WTC11 (cell line): ENCODE data around the gene EBP. TPM values are rescaled to one million over a fixed set of nuclear protein-coding genes. Genes with fewer than 3 reads are reported as not detected.

Experiments used
- ATAC-seq: fragments of 200-7000 bp; cut with Tn5 transposase; 2 replicates; pipeline ENCODE4 v1.10.0; 2021; ENCODE audit warnings: mild to moderate bottlenecking, moderate library complexity
- CTCF ChIA-PET: fragments of 300-600 bp; sonication (Branson Sonifier 250); formaldehyde crosslinking; loops from one replicate; lab custom pipeline; 2021; ENCODE audit warnings: antibody characterized with exemption; lab: Charles Lee
- POLR2A ChIA-PET: fragments of 350-600 bp; sonication (Branson Sonifier 250); formaldehyde crosslinking; loops from one replicate; lab custom pipeline; 2021; ENCODE audit warnings: antibody characterized with exemption; lab: Charles Lee
- DNase-seq: peaks from one replicate; pipeline ENCODE4 v3.0.0; 2021; ENCODE audit warnings: low spot score
- H3K27ac Mint-ChIP-seq: 2 replicates; pipeline ENCODE4 v1.8.0; 2021; ENCODE audit warnings: mixed read lengths
- H3K27me3 Mint-ChIP-seq: 2 replicates; pipeline ENCODE4 v1.8.0; 2021; ENCODE audit warnings: low read depth, mild to moderate bottlenecking, moderate library complexity, mixed read lengths
- H3K36me3 Mint-ChIP-seq: 2 replicates; pipeline ENCODE4 v1.8.0; 2021; ENCODE audit warnings: mixed read lengths
- H3K4me1 Mint-ChIP-seq: 2 replicates; pipeline ENCODE4 v1.8.0; 2022; ENCODE audit warnings: mixed read lengths
- H3K4me3 Mint-ChIP-seq: 2 replicates; pipeline ENCODE4 v1.8.0; 2021; ENCODE audit warnings: mild to moderate bottlenecking, moderate library complexity, mixed read lengths
- H3K9me3 Mint-ChIP-seq: 2 replicates; pipeline ENCODE4 v1.8.0; 2021; ENCODE audit warnings: mixed read lengths
- ATF2 ChIP-seq: sonication (generic); formaldehyde crosslinking; IDR thresholded peaks from 2 replicates; pipeline ENCODE4 v1.8.1; 2022; ENCODE audit warnings: low read depth, missing genetic modification reagents, borderline replicate concordance
- CREB1 ChIP-seq: sonication (generic); formaldehyde crosslinking; IDR thresholded peaks from 2 replicates; pipeline ENCODE4 v1.8.0; 2023; ENCODE audit warnings: mild to moderate bottlenecking, missing genetic modification reagents
- EMX1 ChIP-seq: fragments of 250-450 bp; sonication (Bioruptor Pico); IDR thresholded peaks from 2 replicates; pipeline ENCODE4 v1.8.0; 2021; ENCODE audit warnings: mild to moderate bottlenecking
- FOXJ3 ChIP-seq: sonication (generic); formaldehyde crosslinking; IDR thresholded peaks from 2 replicates; pipeline ENCODE4 v1.9.0; 2021; ENCODE audit warnings: missing genetic modification reagents, mild to moderate bottlenecking, borderline replicate concordance
- FOXP1 ChIP-seq: sonication (generic); formaldehyde crosslinking; IDR thresholded peaks from 2 replicates; pipeline ENCODE4 v1.8.0; 2022; ENCODE audit warnings: missing genetic modification reagents, mild to moderate bottlenecking, moderate library complexity, borderline replicate concordance
- GTF2I ChIP-seq: fragments of 250-450 bp; sonication (Bioruptor Pico); conservative IDR thresholded peaks from 2 replicates; pipeline ENCODE4 v1.4.0; 2021; ENCODE audit warnings: mild to moderate bottlenecking
- IRF1 ChIP-seq: sonication (generic); formaldehyde crosslinking; IDR thresholded peaks from 2 replicates; pipeline ENCODE4 v1.8.0; 2023; ENCODE audit warnings: missing genetic modification reagents
- JAZF1 ChIP-seq: fragments of 250-450 bp; sonication (Bioruptor Pico); IDR thresholded peaks from 2 replicates; pipeline ENCODE4 v1.9.0; 2021; ENCODE audit warnings: moderate library complexity, mild to moderate bottlenecking, inconsistent platforms
- NFATC4 ChIP-seq: fragments of 250-450 bp; sonication (Bioruptor Pico); IDR thresholded peaks from 2 replicates; pipeline ENCODE4 v1.9.0; 2021; ENCODE audit warnings: mild to moderate bottlenecking
- RORB ChIP-seq: fragments of 250-450 bp; sonication (Bioruptor Pico); IDR thresholded peaks from 2 replicates; pipeline ENCODE4 v1.9.0; 2021; ENCODE audit warnings: mild to moderate bottlenecking
- SMAD3 ChIP-seq: sonication (generic); formaldehyde crosslinking; IDR thresholded peaks from 2 replicates; pipeline ENCODE4 v1.8.0; 2022; ENCODE audit warnings: missing genetic modification reagents, mild to moderate bottlenecking, borderline replicate concordance
- SP1 ChIP-seq: sonication (generic); formaldehyde crosslinking; conservative IDR thresholded peaks from 2 replicates; pipeline ENCODE4 v1.8.1; 2022; ENCODE audit warnings: missing genetic modification reagents
- TP53 ChIP-seq: sonication (generic); formaldehyde crosslinking; IDR thresholded peaks from 2 replicates; pipeline ENCODE4 v1.8.1; 2023; ENCODE audit warnings: mild to moderate bottlenecking, missing genetic modification reagents
- ZNF121 ChIP-seq: sonication (generic); formaldehyde crosslinking; IDR thresholded peaks from 2 replicates; pipeline ENCODE4 v1.8.0; 2023; ENCODE audit warnings: missing genetic modification reagents
- ZNF281 ChIP-seq: sonication (generic); formaldehyde crosslinking; IDR thresholded peaks from 2 replicates; pipeline ENCODE4 v1.8.0; 2023; ENCODE audit warnings: mild to moderate bottlenecking, missing genetic modification reagents
- ZNF317 ChIP-seq: sonication (generic); formaldehyde crosslinking; IDR thresholded peaks from 2 replicates; pipeline ENCODE4 v1.8.1; 2023; ENCODE audit warnings: low read depth, mild to moderate bottlenecking, moderate library complexity, missing genetic modification reagents, borderline replicate concordance
- ZNF396 ChIP-seq: fragments of 250-450 bp; sonication (Bioruptor Pico); IDR thresholded peaks from 2 replicates; pipeline ENCODE4 v1.8.0; 2021; ENCODE audit warnings: mild to moderate bottlenecking, moderate library complexity, borderline replicate concordance
- ZNF671 ChIP-seq: fragments of 250-450 bp; sonication (Bioruptor Pico); IDR thresholded peaks from 2 replicates; pipeline ENCODE4 v1.8.0; 2021; ENCODE audit warnings: mild to moderate bottlenecking
- total RNA-seq: library from RNA; stranded (reverse); gene quantifications from 3 replicates; pipeline ENCODE4 v1.2.3, GENCODE V29; 2021
- TF ChIP-seq, protein P1 (sequence below): sonication (generic); formaldehyde crosslinking; IDR thresholded peaks from 2 replicates; pipeline ENCODE4 v1.8.1; 2022; ENCODE audit warnings: mild to moderate bottlenecking, moderate library complexity, missing genetic modification reagents
- TF ChIP-seq, protein P2 (sequence below): sonication (generic); formaldehyde crosslinking; IDR thresholded peaks from 2 replicates; pipeline ENCODE4 v1.8.0; 2022; ENCODE audit warnings: mild to moderate bottlenecking, missing genetic modification reagents
- TF ChIP-seq, protein P3 (sequence below): sonication (generic); formaldehyde crosslinking; IDR thresholded peaks from 2 replicates; pipeline ENCODE4 v1.8.0; 2022; ENCODE audit warnings: missing genetic modification reagents
- TF ChIP-seq, protein P4 (sequence below): sonication (generic); formaldehyde crosslinking; IDR thresholded peaks from 2 replicates; pipeline ENCODE4 v1.8.1; 2023; ENCODE audit warnings: mild to moderate bottlenecking, missing genetic modification reagents
- TF ChIP-seq, protein P5 (sequence below): sonication (generic); formaldehyde crosslinking; IDR thresholded peaks from 2 replicates; pipeline ENCODE4 v1.8.1; 2023; ENCODE audit warnings: mild to moderate bottlenecking, missing genetic modification reagents

EBP gene
- total RNA-seq, 1 experiment from 2014 or later, result 129 TPM

- ChIA-PET POLR2A (no interaction called here), CTCF (no interaction called here)
- no peaks in the 10 kb centered on the region for H3K27me3 Mint-ChIP-seq
- H3K9me3 Mint-ChIP-seq, result no peaks in the 10 kb centered on the region
- TF ChIP-seq ZNF396 (CRISPR knock-in tag) (no peak), ZNF281 (CRISPR knock-in tag) (no peak), FOXJ3 (CRISPR knock-in tag) (no peak), NFATC4 (CRISPR knock-in tag) (no peak), CREB1 (CRISPR knock-in tag) (no peak), ZNF121 (CRISPR knock-in tag) (no peak), ZNF317 (CRISPR knock-in tag) (no peak), RORB (CRISPR knock-in tag) (no peak), GTF2I (no peak), EMX1 (CRISPR knock-in tag) (no peak), FOXP1 (no peak), ATF2 (CRISPR knock-in tag) (no peak)
- TF ChIP-seq, protein P1, sequence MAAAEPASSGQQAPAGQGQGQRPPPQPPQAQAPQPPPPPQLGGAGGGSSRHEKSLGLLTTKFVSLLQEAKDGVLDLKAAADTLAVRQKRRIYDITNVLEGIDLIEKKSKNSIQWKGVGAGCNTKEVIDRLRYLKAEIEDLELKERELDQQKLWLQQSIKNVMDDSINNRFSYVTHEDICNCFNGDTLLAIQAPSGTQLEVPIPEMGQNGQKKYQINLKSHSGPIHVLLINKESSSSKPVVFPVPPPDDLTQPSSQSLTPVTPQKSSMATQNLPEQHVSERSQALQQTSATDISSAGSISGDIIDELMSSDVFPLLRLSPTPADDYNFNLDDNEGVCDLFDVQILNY (CRISPR knock-in tag), result no peak
- TF ChIP-seq, protein P2, sequence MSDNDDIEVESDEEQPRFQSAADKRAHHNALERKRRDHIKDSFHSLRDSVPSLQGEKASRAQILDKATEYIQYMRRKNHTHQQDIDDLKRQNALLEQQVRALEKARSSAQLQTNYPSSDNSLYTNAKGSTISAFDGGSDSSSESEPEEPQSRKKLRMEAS (CRISPR knock-in tag), result no peak
- TF ChIP-seq, protein P3, sequence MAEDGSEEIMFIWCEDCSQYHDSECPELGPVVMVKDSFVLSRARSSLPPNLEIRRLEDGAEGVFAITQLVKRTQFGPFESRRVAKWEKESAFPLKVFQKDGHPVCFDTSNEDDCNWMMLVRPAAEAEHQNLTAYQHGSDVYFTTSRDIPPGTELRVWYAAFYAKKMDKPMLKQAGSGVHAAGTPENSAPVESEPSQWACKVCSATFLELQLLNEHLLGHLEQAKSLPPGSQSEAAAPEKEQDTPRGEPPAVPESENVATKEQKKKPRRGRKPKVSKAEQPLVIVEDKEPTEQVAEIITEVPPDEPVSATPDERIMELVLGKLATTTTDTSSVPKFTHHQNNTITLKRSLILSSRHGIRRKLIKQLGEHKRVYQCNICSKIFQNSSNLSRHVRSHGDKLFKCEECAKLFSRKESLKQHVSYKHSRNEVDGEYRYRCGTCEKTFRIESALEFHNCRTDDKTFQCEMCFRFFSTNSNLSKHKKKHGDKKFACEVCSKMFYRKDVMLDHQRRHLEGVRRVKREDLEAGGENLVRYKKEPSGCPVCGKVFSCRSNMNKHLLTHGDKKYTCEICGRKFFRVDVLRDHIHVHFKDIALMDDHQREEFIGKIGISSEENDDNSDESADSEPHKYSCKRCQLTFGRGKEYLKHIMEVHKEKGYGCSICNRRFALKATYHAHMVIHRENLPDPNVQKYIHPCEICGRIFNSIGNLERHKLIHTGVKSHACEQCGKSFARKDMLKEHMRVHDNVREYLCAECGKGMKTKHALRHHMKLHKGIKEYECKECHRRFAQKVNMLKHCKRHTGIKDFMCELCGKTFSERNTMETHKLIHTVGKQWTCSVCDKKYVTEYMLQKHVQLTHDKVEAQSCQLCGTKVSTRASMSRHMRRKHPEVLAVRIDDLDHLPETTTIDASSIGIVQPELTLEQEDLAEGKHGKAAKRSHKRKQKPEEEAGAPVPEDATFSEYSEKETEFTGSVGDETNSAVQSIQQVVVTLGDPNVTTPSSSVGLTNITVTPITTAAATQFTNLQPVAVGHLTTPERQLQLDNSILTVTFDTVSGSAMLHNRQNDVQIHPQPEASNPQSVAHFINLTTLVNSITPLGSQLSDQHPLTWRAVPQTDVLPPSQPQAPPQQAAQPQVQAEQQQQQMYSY (CRISPR knock-in tag), result no peak
- H3K4me3 Mint-ChIP-seq, result no peak overlapping the region
- H3K27ac Mint-ChIP-seq, result no peak overlapping the region
- no peak for ATAC-seq
- no peaks in the 10 kb centered on the region for H3K4me1 Mint-ChIP-seq
- peaks cover 7% of the 10 kb centered on the region for H3K36me3 Mint-ChIP-seq
- no peak for DNase-seq
These were observed 39.1 kb downstream of the EBP start for GRCh38 chrX:48560681-48561080.

DNA sequence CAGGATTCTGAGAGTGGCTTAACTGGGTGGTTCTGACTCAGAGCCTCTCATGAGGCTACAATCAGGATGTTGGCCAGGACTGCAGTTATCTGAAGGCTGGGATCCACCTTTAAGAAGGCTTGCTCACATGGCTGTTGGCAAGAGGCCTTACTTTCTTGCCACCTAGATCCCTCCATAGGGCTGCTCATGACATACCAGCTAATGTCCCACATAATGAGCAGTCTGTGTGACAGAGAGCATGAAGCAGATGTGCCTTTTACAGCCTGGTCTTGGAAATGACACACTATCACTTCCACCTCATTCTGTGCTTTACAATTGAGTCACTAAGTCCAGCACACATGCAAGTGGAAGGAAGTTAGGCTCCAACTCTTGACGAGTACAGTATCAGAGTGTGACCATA, 48.4 kb downstream of the EBP start:
- no peak for ATAC-seq
- no peak for DNase-seq
- CTCF ChIA-PET, result no interaction called here
- Mint-ChIP-seq H3K36me3 (peaks cover 2% of the 10 kb centered on the region), H3K4me1 (peaks cover 6% of the 10 kb centered on the region; the same call in 1 of the 2 replicates), H3K4me3 (no peak overlapping the region), H3K9me3 (no peaks in the 10 kb centered on the region), H3K27me3 (no peaks in the 10 kb centered on the region), H3K27ac (no peak overlapping the region)
- POLR2A ChIA-PET, result no interaction called here
- TF ChIP-seq IRF1 (CRISPR knock-in tag) (no peak), TP53 (CRISPR knock-in tag) (no peak), SMAD3 (no peak), SP1 (CRISPR knock-in tag) (no peak), JAZF1 (CRISPR knock-in tag) (no peak), CREB1 (CRISPR knock-in tag) (no peak), NFATC4 (CRISPR knock-in tag) (no peak), ZNF317 (CRISPR knock-in tag) (no peak), ZNF671 (CRISPR knock-in tag) (no peak), RORB (CRISPR knock-in tag) (no peak)
- TF ChIP-seq, protein P4, sequence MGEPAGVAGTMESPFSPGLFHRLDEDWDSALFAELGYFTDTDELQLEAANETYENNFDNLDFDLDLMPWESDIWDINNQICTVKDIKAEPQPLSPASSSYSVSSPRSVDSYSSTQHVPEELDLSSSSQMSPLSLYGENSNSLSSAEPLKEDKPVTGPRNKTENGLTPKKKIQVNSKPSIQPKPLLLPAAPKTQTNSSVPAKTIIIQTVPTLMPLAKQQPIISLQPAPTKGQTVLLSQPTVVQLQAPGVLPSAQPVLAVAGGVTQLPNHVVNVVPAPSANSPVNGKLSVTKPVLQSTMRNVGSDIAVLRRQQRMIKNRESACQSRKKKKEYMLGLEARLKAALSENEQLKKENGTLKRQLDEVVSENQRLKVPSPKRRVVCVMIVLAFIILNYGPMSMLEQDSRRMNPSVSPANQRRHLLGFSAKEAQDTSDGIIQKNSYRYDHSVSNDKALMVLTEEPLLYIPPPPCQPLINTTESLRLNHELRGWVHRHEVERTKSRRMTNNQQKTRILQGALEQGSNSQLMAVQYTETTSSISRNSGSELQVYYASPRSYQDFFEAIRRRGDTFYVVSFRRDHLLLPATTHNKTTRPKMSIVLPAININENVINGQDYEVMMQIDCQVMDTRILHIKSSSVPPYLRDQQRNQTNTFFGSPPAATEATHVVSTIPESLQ, result no peak
- TF ChIP-seq, protein P5, sequence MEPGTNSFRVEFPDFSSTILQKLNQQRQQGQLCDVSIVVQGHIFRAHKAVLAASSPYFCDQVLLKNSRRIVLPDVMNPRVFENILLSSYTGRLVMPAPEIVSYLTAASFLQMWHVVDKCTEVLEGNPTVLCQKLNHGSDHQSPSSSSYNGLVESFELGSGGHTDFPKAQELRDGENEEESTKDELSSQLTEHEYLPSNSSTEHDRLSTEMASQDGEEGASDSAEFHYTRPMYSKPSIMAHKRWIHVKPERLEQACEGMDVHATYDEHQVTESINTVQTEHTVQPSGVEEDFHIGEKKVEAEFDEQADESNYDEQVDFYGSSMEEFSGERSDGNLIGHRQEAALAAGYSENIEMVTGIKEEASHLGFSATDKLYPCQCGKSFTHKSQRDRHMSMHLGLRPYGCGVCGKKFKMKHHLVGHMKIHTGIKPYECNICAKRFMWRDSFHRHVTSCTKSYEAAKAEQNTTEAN (CRISPR knock-in tag), result no peak
